Body of pancreas (tissue), 4 donors: ENCODE measurements around the gene MRPL30. TPM values are rescaled to one million over a fixed set of nuclear protein-coding genes. Genes with fewer than 3 reads are reported as not detected.
"Not testable (repeated sequence)": the region's sequence is repeated elsewhere in the genome, so short reads cannot be mapped to it uniquely, and the experiment has no call there.

Experiments
- ATAC-seq: fragments of 150-250 bp; one replicate; pipeline ENCODE4 v1.9.1; 2016
- DNase-seq, 4 donors: peaks; one replicate each; pipeline ENCODE4 v3.0.0-alpha.2; 2019
- H3K27ac ChIP-seq, 4 donors: fragments of 200-600 bp; sonication (generic); 1 replicate in 3 of 4; 2 replicates in 1 of 4; pipeline versions ENCODE4 v1.5.1 to v1.6.1; 2016 to 2019; ENCODE audit warnings: mild to moderate bottlenecking in 1 of 4, mixed read lengths in 1 of 4, moderate library complexity in 1 of 4
- H3K27me3 ChIP-seq, 2 donors: fragments of 200-600 bp; sonication (generic); one replicate each; pipeline ENCODE4 v1.6.0; 2016; ENCODE audit warnings: mild to moderate bottlenecking in 1 of 2
- H3K36me3 ChIP-seq, 2 donors: fragments of 200-600 bp; sonication (generic); replicated peaks in 1 of 2; 2 replicates each; pipeline ENCODE4 v1.5.1; 2016; ENCODE audit warnings: low read depth in 2 of 2; ENCODE audit not compliant: insufficient read depth in 1 of 2
- H3K4me1 ChIP-seq: fragments of 200-600 bp; sonication (generic); one replicate; pipeline ENCODE4 v1.6.0; 2016
- H3K4me3 ChIP-seq, 2 donors: fragments of 200-600 bp; sonication (generic); 1 replicate in 1 of 2; 2 replicates in 1 of 2; pipeline ENCODE4 v1.5.1; 2016 to 2019
- H3K9me3 ChIP-seq, 3 donors: fragments of 200-600 bp; sonication (generic); 1 replicate in 2 of 3; 2 replicates in 1 of 3; pipeline ENCODE4 v1.5.1; 2016
- CTCF ChIP-seq, 7 experiments: fragments of 450-650 bp in 4 of 7; fragments of 200-600 bp in 3 of 7; sonication (generic) in 3 of 7; IDR thresholded peaks; one replicate each; pipeline ENCODE4 v1.5.1; 2016 to 2019; ENCODE audit warnings: antibody characterized with exemption in 7 of 7
- POLR2A ChIP-seq, 3 donors: fragments of 450-650 bp; IDR thresholded peaks; one replicate each; pipeline ENCODE4 v1.6.1; 2016; ENCODE audit warnings: antibody characterized with exemption in 3 of 3, mild to moderate bottlenecking in 2 of 3
- WGBS, 2 donors: methylation state at CpG; one replicate each; pipeline ENCODE4 v1.1.5; 2017; 5-methylcytosine and 5-hydroxymethylcytosine counted together
- intact Hi-C: fragments of 100-400 bp; cut with DNase I; formaldehyde crosslinking; loops from one replicate; pipeline ENCODE4 v1.15.1; 2023
- total RNA-seq, 2 donors: library from RNA; depleted of rRNA; stranded (reverse); fragments of >200 nt; gene quantifications; one replicate each; pipeline ENCODE4 v1.1.0, GENCODE V29; 2016

Gene MRPL30
- total RNA-seq, 2 donors from 2014 or later = 6.9 to 17.6 TPM

- intact Hi-C loops = no loop called here
- DNase-seq = no peak
Observed at GRCh38 chr2:99216096-99216495, 35.1 kb downstream of the MRPL30 start.

GRCh38 chr2:99217929-99218501 is 37.0 kb downstream of the MRPL30 start:
- TF ChIP-seq POLR2A (IDR thresholded peaks at IDR 0.05) = no peak
- no peak for TF ChIP-seq CTCF (IDR thresholded peaks at IDR 0.05)
- H3K4me3 ChIP-seq = no peak overlapping the region
- peaks cover 0 to 3% (median 0%) of the 10 kb centered on the region in 3 donors for H3K9me3 ChIP-seq
- H3K27me3 ChIP-seq = no peaks in the 10 kb centered on the region
- no peak overlapping the region for H3K27ac ChIP-seq
- intact Hi-C loops = no loop called here
- ATAC-seq (no peak), DNase-seq (no peak)
- no peaks in the 10 kb centered on the region for H3K4me1 ChIP-seq
- 85 to 86% methylated on average over 4 of the region's 4 CpGs for WGBS, 2 donors
- H3K36me3 ChIP-seq = no peaks in the 10 kb centered on the region

More at GRCh38 chr2:99216096-99216495, 35.1 kb downstream of the MRPL30 start:
- no peak for ATAC-seq
- Histone ChIP-seq H3K4me3 (no peak overlapping the region), H3K27ac (no peak overlapping the region), H3K9me3 (no peaks in the 10 kb centered on the region), H3K4me1 (no peaks in the 10 kb centered on the region), H3K27me3 (no peaks in the 10 kb centered on the region), H3K36me3 (no peaks in the 10 kb centered on the region)
- TF ChIP-seq CTCF (IDR thresholded peaks at IDR 0.05) (no peak), POLR2A (IDR thresholded peaks at IDR 0.05) (no peak)
- 93 to 97% methylated on average over 2 of the region's 2 CpGs for WGBS, 2 donors

GRCh38 chr2:99233177-99233576 is 52.2 kb downstream of the MRPL30 start:
- H3K36me3 ChIP-seq, DNase-seq, intact Hi-C loops, H3K27me3 ChIP-seq, ATAC-seq, H3K27ac ChIP-seq, H3K9me3 ChIP-seq, H3K4me1 ChIP-seq, H3K4me3 ChIP-seq: not testable (repeated sequence)

GRCh38 chr2:99238599-99238998 is 57.6 kb downstream of the MRPL30 start:
- WGBS, 2 donors = 93 to 97% methylated on average over 6 of the region's 6 CpGs
- Histone ChIP-seq H3K27me3 (no peaks in the 10 kb centered on the region), H3K9me3 (no peaks in the 10 kb centered on the region), H3K27ac (no peak overlapping the region), H3K4me1 (no peaks in the 10 kb centered on the region), H3K4me3 (no peak overlapping the region), H3K36me3 (no peaks in the 10 kb centered on the region)
- ATAC-seq (no peak), DNase-seq (no peak)
- intact Hi-C loops = no loop called here
- TF ChIP-seq CTCF (IDR thresholded peaks at IDR 0.05) (no peak), POLR2A (IDR thresholded peaks at IDR 0.05) (no peak)

- H3K36me3 ChIP-seq = no peaks in the 10 kb centered on the region
- intact Hi-C loops = no loop called here
- TF ChIP-seq CTCF (IDR thresholded peaks at IDR 0.05) = no peak
- no peak for TF ChIP-seq POLR2A (IDR thresholded peaks at IDR 0.05)
- 84 to 86% methylated on average over 6 of the region's 6 CpGs for whole genome bisulfite sequencing, 2 donors
- no peak overlapping the region for H3K27ac ChIP-seq
- H3K4me3 ChIP-seq = no peak overlapping the region
- DNase-seq (no peak), ATAC-seq (no peak)
- no peaks in the 10 kb centered on the region for H3K27me3 ChIP-seq
- no peaks in the 10 kb centered on the region for H3K9me3 ChIP-seq
- no peaks in the 10 kb centered on the region for H3K4me1 ChIP-seq
Observed at GRCh38 chr2:99240431-99240830, 59.4 kb downstream of the MRPL30 start.
